Measurements from ENCODE around the gene CARMIL1.

DNA sequence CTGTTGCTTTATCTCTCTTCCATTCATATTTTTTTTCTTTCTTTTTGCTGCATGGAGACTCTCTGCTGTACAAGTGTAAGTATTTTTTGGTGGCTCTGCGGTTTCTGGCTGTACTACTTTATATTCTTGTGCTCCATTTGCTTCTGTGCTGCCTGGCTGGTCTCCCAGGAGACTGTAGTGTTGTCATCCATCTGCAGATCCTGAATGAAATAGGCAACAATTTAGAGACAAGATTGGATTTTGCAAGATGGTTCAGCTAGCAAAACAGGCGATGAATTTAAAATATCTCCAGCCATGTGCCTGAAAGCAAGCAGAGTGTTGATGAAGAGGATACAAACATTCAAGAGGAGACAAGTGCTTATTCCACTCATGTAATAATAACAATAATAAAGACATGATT, 297.7 kb downstream of the CARMIL1 start:
- TF ChIP-seq, protein P1, sequence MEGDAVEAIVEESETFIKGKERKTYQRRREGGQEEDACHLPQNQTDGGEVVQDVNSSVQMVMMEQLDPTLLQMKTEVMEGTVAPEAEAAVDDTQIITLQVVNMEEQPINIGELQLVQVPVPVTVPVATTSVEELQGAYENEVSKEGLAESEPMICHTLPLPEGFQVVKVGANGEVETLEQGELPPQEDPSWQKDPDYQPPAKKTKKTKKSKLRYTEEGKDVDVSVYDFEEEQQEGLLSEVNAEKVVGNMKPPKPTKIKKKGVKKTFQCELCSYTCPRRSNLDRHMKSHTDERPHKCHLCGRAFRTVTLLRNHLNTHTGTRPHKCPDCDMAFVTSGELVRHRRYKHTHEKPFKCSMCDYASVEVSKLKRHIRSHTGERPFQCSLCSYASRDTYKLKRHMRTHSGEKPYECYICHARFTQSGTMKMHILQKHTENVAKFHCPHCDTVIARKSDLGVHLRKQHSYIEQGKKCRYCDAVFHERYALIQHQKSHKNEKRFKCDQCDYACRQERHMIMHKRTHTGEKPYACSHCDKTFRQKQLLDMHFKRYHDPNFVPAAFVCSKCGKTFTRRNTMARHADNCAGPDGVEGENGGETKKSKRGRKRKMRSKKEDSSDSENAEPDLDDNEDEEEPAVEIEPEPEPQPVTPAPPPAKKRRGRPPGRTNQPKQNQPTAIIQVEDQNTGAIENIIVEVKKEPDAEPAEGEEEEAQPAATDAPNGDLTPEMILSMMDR (IDR thresholded peaks at IDR 0.05; ENCODE audit: insufficient read depth, low read depth, low read length) = no peak
- TF ChIP-seq EZH2 (IDR thresholded peaks at IDR 0.05; ENCODE audit: insufficient read depth, low read length) = no peak

Data from astrocyte (in vitro differentiated cells and primary cell).